Measurements from ENCODE around the gene SMAD2. TPM values are rescaled to one million over a fixed set of nuclear protein-coding genes. Genes with fewer than 3 reads are reported as not detected.
"Not testable (repeated sequence)": the region's sequence is repeated elsewhere in the genome, so short reads cannot be mapped to it uniquely, and the experiment has no call there.

SMAD2 gene
- total RNA-seq, 2 donors from 2014 or later, result 103 to 114 TPM

- intact Hi-C loops (cut with DNase I), result no loop called here
- DNase-seq (ENCODE audit: low spot score), result no peak
Observed at GRCh38 chr18:47870605-47871004, 59.9 kb downstream of the SMAD2 start.

- no peak for DNase-seq (ENCODE audit: low spot score)
- intact Hi-C loops (cut with DNase I), result no loop called here
Observed at GRCh38 chr18:47868744-47869143, 61.7 kb downstream of the SMAD2 start.

GRCh38 chr18:47865183-47865582 lies 65.3 kb downstream of the SMAD2 start:
- intact Hi-C loops (cut with DNase I), result no loop called here
- DNase-seq (ENCODE audit: low spot score), result no peak

GRCh38 chr18:47863041-47863440 lies 67.4 kb downstream of the SMAD2 start:
- no peak for DNase-seq (ENCODE audit: low spot score)
- intact Hi-C loops (cut with DNase I), result loop anchor here in 1 of 2 donors (2.0 kb wide), 1 partner anchor 70 kb away; no protein-coding TSS in a partner anchor

- intact Hi-C loops (cut with DNase I), result no loop called here
Observed at GRCh38 chr18:47858607-47859006, 71.9 kb downstream of the SMAD2 start.

GRCh38 chr18:47847635-47848034 lies 82.8 kb downstream of the SMAD2 start:
- DNase-seq (ENCODE audit: low spot score), result no peak
- intact Hi-C loops (cut with DNase I), result no loop called here

More at GRCh38 chr18:47858607-47859006, 71.9 kb downstream of the SMAD2 start:
- no peak for DNase-seq (ENCODE audit: low spot score)

GRCh38 chr18:47846431-47846830 lies 84.0 kb downstream of the SMAD2 start:
- intact Hi-C loops (cut with DNase I), result no loop called here
- no peak for DNase-seq (ENCODE audit: low spot score)

GRCh38 chr18:47844828-47845498 lies 85.5 kb downstream of the SMAD2 start:
- DNase-seq (ENCODE audit: low spot score), result no peak
- intact Hi-C loops (cut with DNase I), result no loop called here

- no peak for DNase-seq (ENCODE audit: low spot score)
- intact Hi-C loops (cut with DNase I), result no loop called here
Observed at GRCh38 chr18:47842836-47843235, 87.6 kb downstream of the SMAD2 start.

- intact Hi-C loops (cut with DNase I), result no loop called here
Observed at GRCh38 chr18:47838396-47838795, 92.1 kb downstream of the SMAD2 start.

GRCh38 chr18:47832348-47832747 lies 98.1 kb downstream of the SMAD2 start:
- DNase-seq (ENCODE audit: low spot score), result no peak
- intact Hi-C loops (cut with DNase I), result no loop called here

More at GRCh38 chr18:47838396-47838795, 92.1 kb downstream of the SMAD2 start:
- DNase-seq (ENCODE audit: low spot score), result no peak

- DNase-seq (ENCODE audit: low spot score), result no peak
- intact Hi-C loops (cut with DNase I), result no loop called here
Observed at GRCh38 chr18:47831351-47831750, 99.1 kb downstream of the SMAD2 start.

GRCh38 chr18:47830772-47831171 lies 99.7 kb downstream of the SMAD2 start:
- DNase-seq (ENCODE audit: low spot score), result no peak
- intact Hi-C loops (cut with DNase I), result no loop called here

GRCh38 chr18:47829831-47830230 lies 100.6 kb downstream of the SMAD2 start:
- DNase-seq (ENCODE audit: low spot score), result no peak
- intact Hi-C loops (cut with DNase I), result no loop called here

GRCh38 chr18:47828031-47828430 lies 102.4 kb downstream of the SMAD2 start:
- intact Hi-C loops (cut with DNase I); DNase-seq (ENCODE audit: low spot score): not testable (repeated sequence)

- intact Hi-C loops (cut with DNase I), result no loop called here
- DNase-seq (ENCODE audit: low spot score), result no peak
Observed at GRCh38 chr18:47826157-47827074, 104.0 kb downstream of the SMAD2 start.

GRCh38 chr18:47821314-47821713 lies 109.1 kb downstream of the SMAD2 start:
- intact Hi-C loops (cut with DNase I), result no loop called here
- no peak for DNase-seq (ENCODE audit: low spot score)

GRCh38 chr18:47817795-47818077 lies 112.7 kb downstream of the SMAD2 start:
- DNase-seq (ENCODE audit: low spot score), result no peak
- intact Hi-C loops (cut with DNase I), result no loop called here

- intact Hi-C loops (cut with DNase I), result no loop called here
- no peak for DNase-seq (ENCODE audit: low spot score)
Observed at GRCh38 chr18:47817017-47817794, 113.3 kb downstream of the SMAD2 start.
